NCI-H1694 (cell line): ENCODE measurements around the gene TM2D3.
"Not testable (repeated sequence)": the region's sequence is repeated elsewhere in the genome, so short reads cannot be mapped to it uniquely, and the experiment has no call there.

Source experiments
- DNase-seq: peaks from one replicate; lab custom pipeline; 2025; lab: John Stamatoyannopoulos, UW

Gene TM2D3

GRCh38 chr15:101657171-101657570, 5.0 kb upstream of the TM2D3 start:
- no peak for DNase-seq

- not testable (repeated sequence) for DNase-seq
Measured at GRCh38 chr15:101654624-101655337, 2.6 kb upstream of the TM2D3 start.

- no peak for DNase-seq
Measured at GRCh38 chr15:101654171-101654570, 2.0 kb upstream of the TM2D3 start.

- no peak for DNase-seq
Measured at GRCh38 chr15:101652786-101653430, 727 bp upstream of the TM2D3 start.

GRCh38 chr15:101651554-101652097, 555 bp downstream of the TM2D3 start:
- DNase-seq, result no peak

- DNase-seq, result no peak
Measured at GRCh38 chr15:101650145-101650544, 2.0 kb downstream of the TM2D3 start.

GRCh38 chr15:101648356-101648755, 3.8 kb downstream of the TM2D3 start:
- DNase-seq, result no peak

GRCh38 chr15:101647251-101647650, 4.9 kb downstream of the TM2D3 start:
- DNase-seq, result no peak

GRCh38 chr15:101646672-101647071, 5.5 kb downstream of the TM2D3 start:
- no peak for DNase-seq

GRCh38 chr15:101642361-101642760, 9.8 kb downstream of the TM2D3 start:
- no peak for DNase-seq

- DNase-seq, result no peak
Measured at GRCh38 chr15:101641894-101642293, 10.3 kb downstream of the TM2D3 start.

GRCh38 chr15:101641129-101641764, 10.9 kb downstream of the TM2D3 start:
- peak; percentile 41 for DNase-seq

GRCh38 chr15:101639667-101640066, 12.5 kb downstream of the TM2D3 start:
- no peak for DNase-seq

- DNase-seq, result no peak
Measured at GRCh38 chr15:101637919-101638318, 14.3 kb downstream of the TM2D3 start.

GRCh38 chr15:101637516-101637915, 14.7 kb downstream of the TM2D3 start:
- no peak for DNase-seq

GRCh38 chr15:101637038-101637437, 15.1 kb downstream of the TM2D3 start:
- DNase-seq, result no peak

- no peak for DNase-seq
Measured at GRCh38 chr15:101635944-101636727, 16.0 kb downstream of the TM2D3 start.

- DNase-seq, result no peak
Measured at GRCh38 chr15:101633356-101633755, 18.8 kb downstream of the TM2D3 start.

GRCh38 chr15:101626729-101627128, 25.5 kb downstream of the TM2D3 start:
- not testable (repeated sequence) for DNase-seq

GRCh38 chr15:101625980-101626379, 26.2 kb downstream of the TM2D3 start:
- DNase-seq, result no peak

- DNase-seq, result no peak
Measured at GRCh38 chr15:101625184-101625583, 27.0 kb downstream of the TM2D3 start.
